Common myeloid progenitor, CD34-positive (primary cell): ENCODE results near the gene IL26.

Experiments
- CTCF ChIA-PET: fragments of 350-600 bp; sonication (Branson Sonifier 250); formaldehyde crosslinking; loops from one replicate; lab custom pipeline; 2021; ENCODE audit warnings: antibody characterized with exemption; lab: Charles Lee
- POLR2A ChIA-PET: fragments of 350-600 bp; sonication (Branson Sonifier 250); formaldehyde crosslinking; loops from one replicate; lab custom pipeline; 2021; ENCODE audit warnings: antibody characterized with exemption; lab: Charles Lee
- DNase-seq, 3 donors: peaks; one replicate each; pipeline versions ENCODE4 v3.0.0 to v3.0.0-alpha.2; 2013
- H3K27ac ChIP-seq, 2 experiments: 1 replicate in 1 of 2; 2 replicates in 1 of 2; pipeline ENCODE4 v1.7.0; 2013; ENCODE audit warnings: inconsistent platforms in 2 of 2, low read length in 2 of 2, mild to moderate bottlenecking in 2 of 2, low read depth in 1 of 2, moderate library complexity in 1 of 2; ENCODE audit not compliant: severe bottlenecking in 2 of 2, insufficient read depth in 1 of 2, poor library complexity in 1 of 2
- H3K27me3 ChIP-seq, 5 experiments: replicated peaks in 2 of 5; 1 replicate in 3 of 5; 2 replicates in 2 of 5; pipeline versions ENCODE4 v1.6.1 to v1.7.0; 2013; ENCODE audit warnings: low read length in 4 of 5, mild to moderate bottlenecking in 2 of 5, moderate library complexity in 2 of 5, inconsistent platforms in 1 of 5; ENCODE audit not compliant: insufficient read depth in 5 of 5, control insufficient read depth in 4 of 5
- H3K36me3 ChIP-seq, 4 experiments: 1 replicate in 2 of 4; 2 replicates in 2 of 4; pipeline versions ENCODE4 v1.6.1 to v1.7.0; 2013; ENCODE audit warnings: low read length in 3 of 4, control low read depth in 1 of 4, mild to moderate bottlenecking in 1 of 4; ENCODE audit not compliant: control insufficient read depth in 4 of 4, insufficient read depth in 4 of 4
- H3K4me1 ChIP-seq, 4 experiments: 1 replicate in 3 of 4; 2 replicates in 1 of 4; pipeline versions ENCODE4 v1.6.1 to v1.7.1; 2013; ENCODE audit warnings: low read length in 3 of 4, mild to moderate bottlenecking in 3 of 4, control low read depth in 1 of 4, inconsistent platforms in 1 of 4, moderate library complexity in 1 of 4; ENCODE audit not compliant: control insufficient read depth in 4 of 4, insufficient read depth in 4 of 4; ENCODE audit errors: control extremely low read depth in 1 of 4
- H3K4me3 ChIP-seq, 7 experiments: 1 replicate in 4 of 7; 2 replicates in 3 of 7; pipeline versions ENCODE4 v1.5.1 to v1.7.0; 2013; ENCODE audit warnings: mild to moderate bottlenecking in 7 of 7, low read length in 6 of 7, moderate library complexity in 6 of 7, inconsistent platforms in 2 of 7, low read depth in 2 of 7, control low read depth in 1 of 7; ENCODE audit not compliant: insufficient read depth in 4 of 7, control insufficient read depth in 1 of 7; ENCODE audit errors: extremely low read depth in 1 of 7
- H3K9me3 ChIP-seq, 5 experiments: 1 replicate in 4 of 5; 2 replicates in 1 of 5; pipeline versions ENCODE4 v1.6.1 to v1.7.1; 2013; ENCODE audit warnings: low read length in 4 of 5, mild to moderate bottlenecking in 2 of 5, inconsistent platforms in 1 of 5, low read depth in 1 of 5, moderate library complexity in 1 of 5; ENCODE audit not compliant: control insufficient read depth in 4 of 5, insufficient read depth in 2 of 5; ENCODE audit errors: control extremely low read depth in 1 of 5
- WGBS: methylation state at CpG from one replicate; pipeline ENCODE4 v1.1.5; 2013; ENCODE audit not compliant: insufficient coverage; 5-methylcytosine and 5-hydroxymethylcytosine counted together

IL26 gene

GRCh38 chr12:68240079-68240478 is 14.5 kb upstream of the IL26 start:
- Histone ChIP-seq H3K4me3 (no peak overlapping the region), H3K36me3 (no peaks in the 10 kb centered on the region), H3K27ac (no peak overlapping the region), H3K4me1 (peaks cover 0 to 21% (median 8%) of the 10 kb centered on the region in 4 experiments), H3K27me3 (no peaks in the 10 kb centered on the region), H3K9me3 (no peaks in the 10 kb centered on the region)
- no peak for DNase-seq
- POLR2A ChIA-PET: no interaction called here
- WGBS: 90% methylated on average over 1 of the region's 1 CpG
- CTCF ChIA-PET: interaction anchor here (1.3 kb wide), 1 partner anchor 29 kb away, joined by 3 read pairs; no protein-coding TSS in a partner anchor

- no peak overlapping the region for H3K27ac ChIP-seq
- POLR2A ChIA-PET: no interaction called here
- no peak for DNase-seq
- WGBS: 98% methylated on average over 6 of the region's 6 CpGs
- CTCF ChIA-PET: interaction anchor here (1.3 kb wide), 1 partner anchor 30 kb away, joined by 3 read pairs; no protein-coding TSS in a partner anchor
- H3K4me3 ChIP-seq: no peak overlapping the region
- no peaks in the 10 kb centered on the region for H3K36me3 ChIP-seq
- H3K9me3 ChIP-seq: no peaks in the 10 kb centered on the region
- H3K4me1 ChIP-seq: peaks cover 0 to 21% (median 8%) of the 10 kb centered on the region in 4 experiments
- no peaks in the 10 kb centered on the region for H3K27me3 ChIP-seq
Measured at GRCh38 chr12:68239309-68239982, 13.8 kb upstream of the IL26 start.

- no peaks in the 10 kb centered on the region for H3K27me3 ChIP-seq
- WGBS: 83% methylated on average over 2 of the region's 2 CpGs
- no peak for DNase-seq
- no peak overlapping the region for H3K27ac ChIP-seq
- H3K9me3 ChIP-seq: no peaks in the 10 kb centered on the region
- POLR2A ChIA-PET: no interaction called here
- CTCF ChIA-PET: interaction anchor here (0.9 to 2.5 kb wide), 4 partner anchors 13 to 96 kb away, joined by 3 to 10 read pairs (median 4); partner anchors contain the start of gene IL26
- peaks cover 0 to 21% (median 8%) of the 10 kb centered on the region in 4 experiments for H3K4me1 ChIP-seq
- no peak overlapping the region for H3K4me3 ChIP-seq
- no peaks in the 10 kb centered on the region for H3K36me3 ChIP-seq
Measured at GRCh38 chr12:68237619-68238018, 12.0 kb upstream of the IL26 start.

- peak overlapping the region in 4 of 7 experiments; percentile 49 to 83 (median 70) for H3K4me3 ChIP-seq
- WGBS: 79% methylated on average over 2 of the region's 2 CpGs
- CTCF ChIA-PET: interaction anchor here (0.9 to 2.5 kb wide), 5 partner anchors 9 to 97 kb away, joined by 3 to 10 read pairs (median 3); partner anchors contain the start of gene IL26
- POLR2A ChIA-PET: no interaction called here
- H3K9me3 ChIP-seq: no peaks in the 10 kb centered on the region
- peak; percentile 20 to 43 (median 40) for DNase-seq
- H3K27me3 ChIP-seq: no peaks in the 10 kb centered on the region
- peaks cover 0 to 21% (median 8%) of the 10 kb centered on the region in 4 experiments for H3K4me1 ChIP-seq
- peak overlapping the region in 1 of 2 experiments; percentile 37 for H3K27ac ChIP-seq
- no peaks in the 10 kb centered on the region for H3K36me3 ChIP-seq
Measured at GRCh38 chr12:68237078-68237477, 11.5 kb upstream of the IL26 start.

- Histone ChIP-seq H3K27me3 (no peaks in the 10 kb centered on the region), H3K9me3 (no peaks in the 10 kb centered on the region), H3K36me3 (no peaks in the 10 kb centered on the region), H3K4me1 (peaks cover 0 to 21% (median 8%) of the 10 kb centered on the region in 4 experiments), H3K4me3 (peak overlapping the region in 6 of 7 experiments; percentile 7 to 83 (median 56)), H3K27ac (peak overlapping the region in 1 of 2 experiments; percentile 37)
- POLR2A ChIA-PET: no interaction called here
- peak; percentile 59 to 87 (median 80) for DNase-seq
- CTCF ChIA-PET: interaction anchor here (0.9 to 2.5 kb wide), 3 partner anchors 9 to 84 kb away, joined by 3 to 10 read pairs (median 3); partner anchors contain the start of gene IL26
- WGBS: 38% methylated on average over 7 of the region's 8 CpGs
Measured at GRCh38 chr12:68236421-68237059, 10.9 kb upstream of the IL26 start.

- ChIA-PET CTCF (interaction anchor here (1.1 to 2.5 kb wide), 2 partner anchors 11 to 14 kb away, joined by 3 to 10 read pairs; partner anchors contain the start of gene IL26), POLR2A (no interaction called here)
- 100% methylated on average over 2 of the region's 2 CpGs for WGBS
- Histone ChIP-seq H3K4me1 (peaks cover 0 to 14% (median 5%) of the 10 kb centered on the region in 4 experiments), H3K9me3 (no peaks in the 10 kb centered on the region), H3K27ac (no peak overlapping the region), H3K4me3 (no peak overlapping the region), H3K36me3 (no peaks in the 10 kb centered on the region), H3K27me3 (no peaks in the 10 kb centered on the region)
- DNase-seq: no peak
Measured at GRCh38 chr12:68235576-68235975, 10.0 kb upstream of the IL26 start.
